HG03175 (cell line): ENCODE results near the gene LIPC.

Source experiments
- ATAC-seq: cut with Tn5 transposase; IDR thresholded peaks from one replicate; pipeline ENCODE4 v1.9.1; 2021; ENCODE audit warnings: mild to moderate bottlenecking, moderate library complexity; ENCODE audit not compliant: unreplicated experiment

The LIPC gene

DNA sequence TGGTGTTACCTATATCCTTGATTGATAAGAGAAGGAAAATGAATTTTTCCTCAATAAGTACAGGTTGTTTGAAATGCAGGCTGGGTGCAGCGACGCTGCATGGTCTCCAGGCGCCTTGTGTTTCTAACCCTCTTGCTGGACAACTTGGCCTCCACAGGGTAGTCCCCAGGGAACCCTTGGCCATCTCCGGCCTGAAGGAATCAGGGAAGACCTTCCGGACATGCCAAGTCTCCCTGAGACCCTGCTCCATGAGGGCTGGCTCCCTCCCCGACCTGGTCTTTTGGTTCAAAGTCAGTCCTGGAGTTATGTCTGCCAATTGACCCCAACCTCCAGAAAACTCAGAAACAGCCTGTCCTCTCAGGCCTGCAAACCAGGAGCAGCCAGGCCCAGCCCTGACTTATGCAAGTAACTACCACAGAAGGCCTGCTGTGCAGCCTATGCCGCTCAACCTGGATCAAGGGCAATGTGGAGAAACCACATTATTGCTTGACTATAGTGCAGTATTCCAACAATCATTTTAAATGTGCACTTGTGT is 98.3 kb downstream of the LIPC start:
- ATAC-seq: no peak

DNA sequence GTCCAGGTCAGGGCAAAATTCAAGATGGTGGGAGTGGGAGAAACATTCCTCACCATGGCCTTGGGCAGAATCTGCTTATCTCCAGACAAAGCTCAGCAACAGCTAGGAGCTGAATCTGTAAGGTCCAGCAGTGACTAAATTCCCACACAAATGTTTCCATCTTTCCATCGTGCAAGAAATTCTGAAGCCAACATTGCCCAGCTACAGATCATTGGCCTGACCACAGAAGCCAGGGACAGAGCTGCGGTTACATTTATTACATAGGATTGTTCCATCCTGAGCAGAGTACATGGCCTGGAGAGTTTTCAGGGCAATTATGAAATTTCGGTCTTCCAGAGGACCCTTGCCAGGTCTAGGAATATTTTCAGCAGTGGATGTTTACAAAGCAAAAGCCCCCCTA is 100.3 kb downstream of the LIPC start:
- no peak for ATAC-seq

DNA sequence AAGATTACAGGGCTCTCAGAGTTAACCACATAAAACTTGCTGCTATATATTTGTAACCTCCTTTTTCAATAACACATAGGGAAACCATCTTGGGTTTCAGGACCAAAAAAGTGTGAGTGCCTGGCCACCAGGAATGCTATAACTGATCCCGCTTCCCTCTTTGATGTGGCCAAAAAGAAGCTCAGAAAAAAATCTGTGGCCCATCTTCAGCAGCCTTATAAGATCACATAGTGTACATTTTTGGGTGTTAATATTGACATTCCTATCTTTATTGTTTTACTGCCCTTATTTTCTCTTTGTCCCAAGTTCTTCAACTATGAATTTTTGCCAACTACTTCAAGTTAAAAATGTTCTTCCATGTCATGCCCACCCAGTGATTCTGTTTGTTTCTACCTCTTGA is 102.8 kb downstream of the LIPC start:
- ATAC-seq: no peak

DNA sequence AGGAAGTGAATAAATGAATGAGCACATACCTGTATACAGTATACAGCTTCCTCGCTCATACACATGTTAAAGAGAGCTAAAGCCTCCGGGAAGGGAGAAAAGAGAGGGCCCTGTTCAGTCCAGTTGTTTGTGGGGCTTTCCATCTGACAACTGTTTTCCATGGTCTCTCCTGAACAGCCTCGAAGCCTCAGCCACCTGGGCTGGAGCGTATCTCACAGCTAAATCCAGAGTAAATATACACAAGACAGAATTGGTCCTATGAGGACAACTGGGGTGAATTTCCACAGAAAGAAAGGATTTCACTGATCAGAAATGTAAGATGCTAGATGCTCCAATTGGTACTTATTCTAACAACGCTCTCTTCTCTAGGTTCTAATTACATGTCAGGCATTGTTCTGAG is 103.5 kb downstream of the LIPC start:
- no peak for ATAC-seq

DNA sequence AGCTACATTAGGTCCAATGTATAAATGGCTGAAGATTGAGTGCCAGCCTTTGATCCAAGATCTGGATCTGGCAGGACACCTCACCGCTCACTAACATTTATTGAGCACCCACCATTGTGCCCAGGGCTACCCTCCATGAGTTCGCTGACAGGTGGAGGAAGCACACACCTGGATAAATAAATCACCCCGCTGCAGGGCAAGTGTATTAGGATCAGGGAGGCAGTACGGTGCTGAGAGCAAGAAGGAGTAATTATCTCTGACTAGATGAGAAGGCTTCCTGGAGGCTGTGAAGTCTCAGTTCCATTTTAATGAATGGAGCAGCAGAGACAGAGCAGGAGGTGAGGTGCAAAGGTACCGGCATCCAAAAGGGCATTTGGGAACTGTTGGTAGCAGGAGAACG is 104.1 kb downstream of the LIPC start:
- ATAC-seq: no peak

DNA sequence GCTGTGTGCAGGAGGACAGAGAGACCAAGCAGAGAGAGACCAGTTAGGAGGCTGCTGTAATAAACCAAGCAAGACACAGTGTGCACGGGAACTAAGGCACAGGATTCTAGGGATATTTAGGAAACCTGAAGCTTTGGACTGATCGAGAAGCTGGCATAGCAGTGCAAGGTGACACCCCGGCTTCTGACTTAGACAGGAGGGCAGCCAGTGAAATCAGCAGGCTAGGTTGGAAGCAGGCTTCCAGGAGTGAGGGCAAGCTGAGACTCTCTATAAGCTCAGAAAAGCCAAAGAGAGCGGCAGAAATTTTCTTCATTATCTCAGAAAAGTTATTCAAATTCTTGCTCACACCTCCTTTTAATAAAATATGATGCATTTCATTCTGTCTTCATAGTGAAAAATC is 104.6 kb downstream of the LIPC start:
- ATAC-seq: no peak

DNA sequence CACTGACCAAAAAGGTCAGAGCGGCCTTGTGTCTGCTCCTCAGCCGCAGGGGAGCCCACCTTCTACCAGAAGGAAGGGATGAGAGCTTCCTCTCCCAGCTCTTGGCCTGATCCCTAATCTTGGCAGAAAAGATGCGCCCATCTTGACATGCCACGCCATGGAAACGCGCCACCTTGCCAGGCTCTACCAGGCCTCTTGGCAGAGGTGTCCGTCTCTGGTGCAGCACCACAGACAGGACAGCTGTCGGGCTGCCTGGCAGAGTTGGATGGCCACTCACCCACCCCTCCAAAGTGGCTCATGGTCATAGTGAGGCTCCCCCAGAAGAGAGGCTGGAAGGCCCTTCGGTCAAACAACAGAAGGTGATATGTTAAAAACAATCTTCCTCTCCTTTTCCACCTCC is 105.2 kb downstream of the LIPC start:
- no peak for ATAC-seq

DNA sequence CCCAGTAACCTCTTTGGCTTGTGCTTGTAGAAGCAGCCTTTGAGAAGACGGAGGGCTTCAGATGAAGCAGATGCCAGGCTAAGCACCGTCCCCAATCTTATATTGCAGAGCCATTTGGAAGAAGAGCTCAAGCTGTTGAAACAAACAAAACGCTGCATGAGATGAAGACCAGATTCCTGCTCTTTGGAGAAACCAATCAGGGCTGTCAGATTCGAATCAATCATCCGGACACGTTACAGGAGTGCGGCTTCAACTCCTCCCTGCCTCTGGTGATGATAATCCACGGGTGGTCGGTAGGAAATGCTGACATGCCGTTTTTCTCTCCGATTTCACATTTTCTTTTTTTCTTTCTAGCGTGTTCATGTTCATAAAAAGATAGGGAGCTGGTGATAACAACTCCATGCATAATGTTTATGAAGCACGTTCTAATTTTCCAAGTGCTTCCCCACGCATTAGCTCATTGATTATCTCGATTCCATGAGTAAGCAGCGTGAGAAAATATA is 106.5 kb downstream of the LIPC start:
- ATAC-seq: no peak

DNA sequence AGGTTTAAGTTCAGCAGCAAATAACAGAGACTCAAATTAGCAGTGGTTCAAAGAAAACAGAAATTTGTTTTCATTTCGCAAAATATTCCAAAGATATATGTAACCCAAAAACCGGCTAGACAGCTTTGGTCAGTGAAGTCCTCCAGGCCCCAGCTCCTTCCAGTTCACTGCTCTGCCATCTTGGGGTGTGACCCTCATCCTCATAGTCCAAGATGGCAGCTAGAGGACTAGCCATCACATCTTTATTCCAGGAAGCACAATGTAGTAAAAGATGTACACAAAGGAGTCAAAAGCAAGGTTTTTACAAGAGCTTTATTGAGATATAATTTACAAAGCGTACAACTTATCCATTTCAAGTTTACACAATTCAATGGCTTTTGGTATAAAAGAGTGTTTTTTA is 107.1 kb downstream of the LIPC start:
- ATAC-seq: no peak

DNA sequence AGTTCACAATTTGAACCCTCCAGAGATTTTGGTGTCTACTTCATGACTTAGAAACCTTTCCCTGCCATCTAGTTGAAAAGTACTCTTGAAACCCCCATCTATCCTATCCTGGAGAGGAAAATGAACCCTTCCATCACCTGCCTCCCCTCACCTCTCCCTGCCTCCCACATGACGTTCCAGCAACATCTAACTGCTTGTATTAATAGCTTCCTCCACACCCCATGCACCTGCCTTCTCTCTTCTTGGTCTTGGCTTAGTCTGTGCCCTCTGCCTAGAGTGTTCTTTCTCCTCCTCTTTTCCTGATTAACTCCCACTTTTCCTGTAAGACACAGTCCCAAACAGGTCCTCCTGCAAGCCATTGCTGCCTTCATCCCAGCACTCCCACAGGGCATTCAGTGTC is 107.8 kb downstream of the LIPC start:
- no peak for ATAC-seq

DNA sequence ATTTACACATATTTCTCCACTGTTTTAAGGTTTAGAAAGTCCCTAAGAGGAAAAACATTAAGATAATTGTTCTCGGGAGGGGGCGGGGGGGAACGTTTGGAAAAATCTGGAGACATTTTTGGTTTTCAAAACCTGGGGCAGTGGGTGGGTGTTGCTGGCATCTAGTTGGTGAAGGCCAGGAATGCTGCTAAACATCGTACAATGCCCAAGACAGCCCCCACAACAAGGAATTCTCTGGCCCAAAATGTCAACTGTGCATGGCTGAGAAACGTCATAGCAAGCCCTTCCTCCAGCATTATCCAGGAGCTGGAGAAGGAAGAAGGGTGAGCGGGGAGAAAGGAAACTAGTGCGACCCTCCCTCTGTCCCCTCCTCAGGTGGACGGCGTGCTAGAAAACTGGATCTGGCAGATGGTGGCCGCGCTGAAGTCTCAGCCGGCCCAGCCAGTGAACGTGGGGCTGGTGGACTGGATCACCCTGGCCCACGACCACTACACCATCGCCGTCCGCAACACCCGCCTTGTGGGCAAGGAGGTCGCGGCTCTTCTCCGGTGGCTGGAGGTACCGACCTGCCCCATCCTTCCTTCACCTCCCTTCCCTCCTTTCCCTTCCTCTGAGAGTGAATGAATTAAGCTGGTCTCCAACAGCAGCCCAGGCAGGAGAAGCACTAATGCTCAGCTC is 109.8 kb downstream of the LIPC start:
- no peak for ATAC-seq

DNA sequence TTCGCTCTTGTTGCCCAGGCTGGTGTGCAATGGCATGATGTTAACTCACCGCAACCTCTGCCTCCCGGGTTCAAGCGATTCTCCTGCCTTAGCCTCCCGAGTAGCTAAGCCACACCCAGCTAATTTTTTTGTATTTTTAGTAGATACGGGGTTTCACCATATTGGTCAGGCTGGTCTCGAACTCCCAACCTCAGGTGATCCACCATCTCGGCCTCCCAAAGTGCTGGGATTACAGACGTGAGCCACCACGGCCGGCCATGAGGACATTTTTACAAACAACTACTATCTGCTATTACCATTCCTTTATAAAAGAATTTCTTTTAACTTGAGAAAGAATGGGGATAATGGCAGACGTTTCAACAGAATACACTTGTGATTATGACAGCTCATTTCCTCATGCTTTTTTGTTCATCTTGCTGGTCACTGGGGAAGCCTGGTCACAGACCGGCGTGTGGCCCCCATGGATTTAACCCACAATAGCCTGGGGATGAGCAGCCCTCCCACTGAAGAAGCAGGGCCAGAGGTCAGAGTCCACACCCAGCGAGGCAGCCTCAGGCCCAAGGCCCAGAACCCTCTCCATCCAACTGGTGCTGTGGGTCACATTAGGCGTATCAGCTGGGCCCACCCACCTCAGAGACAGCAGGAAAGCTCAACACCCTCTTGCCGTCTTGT is 112.0 kb downstream of the LIPC start:
- ATAC-seq: no peak

DNA sequence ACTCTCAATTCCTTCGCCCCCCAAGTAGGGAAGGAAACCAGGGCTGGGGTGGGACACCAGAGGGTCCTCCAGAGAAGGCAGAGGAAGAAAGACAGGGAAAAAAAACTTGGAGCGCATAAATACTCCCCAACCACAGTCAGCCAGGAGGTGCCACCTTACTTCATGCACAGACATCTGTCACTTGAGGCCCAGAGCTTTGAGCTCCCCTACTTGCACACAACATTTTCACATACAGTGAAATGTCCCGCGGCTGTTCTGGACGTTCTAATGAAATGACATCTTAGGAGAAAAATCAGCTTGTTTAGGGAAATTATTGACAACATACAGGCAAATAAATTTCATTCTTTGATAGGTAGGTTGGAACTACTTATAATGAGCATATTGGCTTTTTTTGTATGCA is 113.0 kb downstream of the LIPC start:
- ATAC-seq: no peak

DNA sequence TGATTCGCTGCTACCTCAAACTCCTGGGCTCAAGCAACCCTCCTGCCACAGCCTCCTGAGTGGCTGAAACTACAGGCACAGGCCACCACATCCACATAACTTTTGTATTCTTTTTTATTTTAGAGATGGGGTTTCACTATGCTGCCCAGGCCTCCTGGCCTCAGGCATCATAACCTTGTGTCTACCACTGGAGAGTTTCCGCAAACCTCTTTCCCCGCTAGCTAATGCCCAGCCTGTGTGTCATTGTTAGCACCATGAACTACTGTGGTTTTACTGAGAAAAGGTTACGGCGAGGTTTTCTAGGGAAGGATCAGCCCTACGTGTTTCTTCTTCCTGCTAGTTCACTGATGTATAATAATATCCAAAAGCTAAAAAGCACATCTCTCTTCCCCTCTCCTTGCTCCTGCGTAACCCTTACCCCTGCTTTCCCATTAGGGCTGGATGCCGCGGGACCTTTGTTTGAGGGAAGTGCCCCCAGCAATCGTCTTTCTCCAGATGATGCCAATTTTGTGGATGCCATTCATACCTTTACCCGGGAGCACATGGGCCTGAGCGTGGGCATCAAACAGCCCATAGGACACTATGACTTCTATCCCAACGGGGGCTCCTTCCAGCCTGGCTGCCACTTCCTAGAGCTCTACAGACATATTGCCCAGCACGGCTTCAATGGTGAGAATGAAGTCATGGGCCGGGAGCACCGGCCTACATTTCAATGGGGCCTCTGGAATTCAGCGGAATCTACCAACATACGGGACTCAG is 113.7 kb downstream of the LIPC start:
- no peak for ATAC-seq

DNA sequence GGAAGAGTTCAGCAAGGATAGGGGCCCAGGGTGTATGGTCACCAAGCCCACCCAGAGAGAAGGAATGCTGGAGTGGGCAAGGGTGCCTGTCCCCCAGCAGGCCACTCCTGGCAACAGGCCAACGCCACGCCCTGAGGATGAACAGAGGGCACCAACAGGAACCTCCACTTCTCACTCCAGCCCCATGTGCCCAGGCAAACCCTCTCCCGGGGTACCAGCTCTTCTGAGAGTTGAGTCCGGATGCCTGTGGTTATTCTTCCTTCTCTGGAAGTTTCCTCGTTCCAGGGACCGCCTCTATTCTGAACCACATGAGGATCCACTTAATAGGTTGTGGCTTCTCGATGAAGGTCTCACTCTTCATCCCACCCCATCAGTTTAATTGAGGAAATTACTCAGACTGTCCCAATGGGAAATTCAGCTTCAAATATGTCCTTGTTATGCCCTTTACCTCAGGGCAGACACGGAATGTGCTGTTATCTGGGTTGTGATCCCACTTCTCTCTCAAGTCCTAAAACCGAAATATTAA is 114.3 kb downstream of the LIPC start:
- no peak for ATAC-seq

DNA sequence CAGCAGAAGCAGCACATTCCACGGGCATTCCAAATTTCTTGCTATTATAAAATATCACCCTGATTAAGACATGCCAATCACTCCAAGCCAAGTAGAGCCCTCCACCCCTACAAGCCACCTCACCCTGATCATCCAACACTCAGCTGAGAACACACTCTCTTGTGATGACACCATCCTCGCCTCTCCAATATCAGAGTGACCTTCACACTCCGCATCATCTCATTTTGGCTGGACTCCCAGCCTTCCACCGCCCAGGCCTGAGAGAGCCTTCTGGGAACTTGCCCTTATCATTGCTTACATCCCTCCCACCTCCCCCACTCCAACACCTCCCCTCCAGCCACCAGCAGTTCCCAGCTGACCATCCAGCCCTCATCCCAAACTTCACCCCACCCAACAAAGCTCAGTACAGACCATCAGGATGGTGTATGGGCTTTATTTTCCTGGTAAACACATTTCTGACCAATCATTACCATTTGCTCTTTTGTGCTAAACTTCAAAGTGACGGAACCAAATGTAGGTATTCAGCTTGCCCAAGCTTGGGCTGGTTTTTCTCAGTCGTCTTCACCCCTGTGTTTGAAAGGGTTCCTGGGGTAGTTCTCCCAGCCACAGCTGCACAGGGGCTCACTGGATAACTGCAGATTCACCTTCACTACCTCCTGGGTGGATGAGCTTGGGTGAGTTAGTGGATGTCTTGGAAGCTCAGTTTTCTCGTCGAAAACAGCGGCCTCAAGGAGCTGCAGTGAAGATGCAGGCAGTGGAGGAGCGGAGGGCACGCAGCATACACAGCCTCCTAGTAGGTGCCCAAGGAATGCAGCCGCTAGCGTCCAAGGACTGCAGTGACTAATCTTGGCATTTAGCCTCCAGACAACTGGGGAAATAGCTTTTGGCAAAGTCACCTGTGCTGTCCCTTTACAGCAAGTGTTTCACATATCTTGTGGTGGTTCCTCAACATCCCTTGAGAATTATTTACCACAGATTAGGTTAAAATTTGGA is 115.1 kb downstream of the LIPC start:
- ATAC-seq: no peak

DNA sequence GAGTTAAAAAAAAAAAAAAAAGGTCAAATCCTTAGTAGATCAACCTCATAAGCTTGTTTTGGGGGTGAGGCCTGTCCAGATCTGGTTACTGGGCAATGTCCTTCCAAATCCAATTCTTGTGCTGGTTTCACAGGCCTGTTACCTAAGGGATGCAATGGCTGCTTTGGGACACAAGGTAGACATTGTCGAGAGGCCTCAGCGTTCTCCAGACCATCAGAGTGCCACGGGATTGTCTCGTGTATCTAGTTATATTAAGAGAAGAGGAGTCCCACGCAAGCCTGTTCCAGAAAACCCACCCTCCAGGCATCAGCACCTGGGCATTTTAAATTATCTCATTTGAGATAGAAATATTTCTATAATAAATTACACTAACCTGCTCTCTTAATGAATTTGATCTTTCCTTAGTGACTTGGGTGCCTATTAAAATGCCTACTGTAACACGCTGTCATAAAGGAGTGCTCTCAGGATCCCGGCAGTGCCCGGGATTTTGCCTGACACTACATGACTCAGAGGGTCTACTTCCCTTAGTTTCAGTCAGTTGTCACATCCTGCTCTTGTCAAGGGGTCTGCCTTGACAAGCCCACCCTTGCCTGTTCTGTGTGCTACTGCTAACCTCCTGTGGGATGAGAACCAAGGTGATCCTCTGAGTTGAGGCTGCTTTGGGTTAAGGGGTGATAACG is 116.0 kb downstream of the LIPC start:
- ATAC-seq: no peak

DNA sequence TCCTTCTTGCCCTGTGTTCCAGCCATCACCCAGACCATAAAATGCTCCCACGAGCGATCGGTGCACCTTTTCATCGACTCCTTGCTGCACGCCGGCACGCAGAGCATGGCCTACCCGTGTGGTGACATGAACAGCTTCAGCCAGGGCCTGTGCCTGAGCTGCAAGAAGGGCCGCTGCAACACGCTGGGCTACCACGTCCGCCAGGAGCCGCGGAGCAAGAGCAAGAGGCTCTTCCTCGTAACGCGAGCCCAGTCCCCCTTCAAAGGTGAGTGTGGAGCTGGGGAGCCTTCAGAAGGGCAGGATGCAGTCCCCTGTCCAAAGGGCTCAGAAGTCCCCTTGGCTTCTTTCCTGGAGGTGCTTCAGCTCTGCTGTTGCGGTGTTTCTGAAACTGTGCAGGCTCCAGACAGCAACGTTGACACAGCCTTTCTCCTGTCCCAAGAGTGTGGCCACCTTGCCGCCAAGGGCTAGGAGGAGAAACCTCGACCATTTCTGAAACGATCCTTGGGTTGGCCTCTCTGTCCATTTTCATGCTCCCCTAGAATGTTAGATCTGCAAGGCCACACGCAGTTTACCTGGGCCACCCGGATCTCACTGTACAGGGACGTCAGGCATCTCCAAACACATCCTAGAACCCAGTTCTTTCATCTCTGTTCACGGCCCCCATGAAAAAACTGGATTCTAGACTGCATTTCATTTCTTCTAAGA is 116.7 kb downstream of the LIPC start:
- no peak for ATAC-seq
